LNCaP clone FGC (cell line): ENCODE measurements around the gene TBCC.

Source experiments
- DNase-seq: peaks from one replicate; pipeline ENCODE4 v3.0.0-alpha.2; 2011; ENCODE audit warnings: low read depth
- H3K4me3 ChIP-seq: 2 replicates; pipeline ENCODE4 v1.5.1; 2011; ENCODE audit warnings: mild to moderate bottlenecking, low read depth, low read length, control low read depth
- TF ChIP-seq, protein P1 (sequence below): IDR thresholded peaks from 2 replicates; pipeline ENCODE4 v1.5.1; 2012; ENCODE audit warnings: mild to moderate bottlenecking; ENCODE audit not compliant: control insufficient read depth, insufficient read depth; ENCODE audit errors: extremely low read depth

The TBCC gene

GRCh38 chr6:42769836-42770235, 23.9 kb upstream of the TBCC start:
- H3K4me3 ChIP-seq, result no peak overlapping the region
- no peak for DNase-seq
- TF ChIP-seq, protein P1, sequence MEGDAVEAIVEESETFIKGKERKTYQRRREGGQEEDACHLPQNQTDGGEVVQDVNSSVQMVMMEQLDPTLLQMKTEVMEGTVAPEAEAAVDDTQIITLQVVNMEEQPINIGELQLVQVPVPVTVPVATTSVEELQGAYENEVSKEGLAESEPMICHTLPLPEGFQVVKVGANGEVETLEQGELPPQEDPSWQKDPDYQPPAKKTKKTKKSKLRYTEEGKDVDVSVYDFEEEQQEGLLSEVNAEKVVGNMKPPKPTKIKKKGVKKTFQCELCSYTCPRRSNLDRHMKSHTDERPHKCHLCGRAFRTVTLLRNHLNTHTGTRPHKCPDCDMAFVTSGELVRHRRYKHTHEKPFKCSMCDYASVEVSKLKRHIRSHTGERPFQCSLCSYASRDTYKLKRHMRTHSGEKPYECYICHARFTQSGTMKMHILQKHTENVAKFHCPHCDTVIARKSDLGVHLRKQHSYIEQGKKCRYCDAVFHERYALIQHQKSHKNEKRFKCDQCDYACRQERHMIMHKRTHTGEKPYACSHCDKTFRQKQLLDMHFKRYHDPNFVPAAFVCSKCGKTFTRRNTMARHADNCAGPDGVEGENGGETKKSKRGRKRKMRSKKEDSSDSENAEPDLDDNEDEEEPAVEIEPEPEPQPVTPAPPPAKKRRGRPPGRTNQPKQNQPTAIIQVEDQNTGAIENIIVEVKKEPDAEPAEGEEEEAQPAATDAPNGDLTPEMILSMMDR, result no peak

DNA sequence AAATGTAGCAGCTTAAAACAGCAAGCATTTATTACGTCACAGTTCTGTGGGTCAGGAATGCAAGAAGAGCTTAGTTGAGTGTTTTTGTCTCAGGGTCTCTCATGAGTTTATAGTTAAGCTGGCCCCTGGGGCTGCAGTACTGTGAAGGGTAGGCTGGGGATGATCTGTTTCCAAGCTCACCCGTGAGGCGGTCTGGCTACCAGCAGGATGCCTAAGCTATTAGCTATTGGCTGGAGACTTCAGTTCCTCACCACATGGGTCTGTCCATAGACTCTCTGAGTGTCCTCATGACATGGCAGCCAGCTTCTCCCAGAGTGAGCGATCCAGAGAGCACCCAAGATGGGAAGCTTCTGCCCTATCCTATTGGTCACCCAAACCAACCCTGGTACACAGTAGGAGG, 23.1 kb upstream of the TBCC start:
- TF ChIP-seq, protein P1, result no peak
- no peak for DNase-seq
- no peak overlapping the region for H3K4me3 ChIP-seq

DNA sequence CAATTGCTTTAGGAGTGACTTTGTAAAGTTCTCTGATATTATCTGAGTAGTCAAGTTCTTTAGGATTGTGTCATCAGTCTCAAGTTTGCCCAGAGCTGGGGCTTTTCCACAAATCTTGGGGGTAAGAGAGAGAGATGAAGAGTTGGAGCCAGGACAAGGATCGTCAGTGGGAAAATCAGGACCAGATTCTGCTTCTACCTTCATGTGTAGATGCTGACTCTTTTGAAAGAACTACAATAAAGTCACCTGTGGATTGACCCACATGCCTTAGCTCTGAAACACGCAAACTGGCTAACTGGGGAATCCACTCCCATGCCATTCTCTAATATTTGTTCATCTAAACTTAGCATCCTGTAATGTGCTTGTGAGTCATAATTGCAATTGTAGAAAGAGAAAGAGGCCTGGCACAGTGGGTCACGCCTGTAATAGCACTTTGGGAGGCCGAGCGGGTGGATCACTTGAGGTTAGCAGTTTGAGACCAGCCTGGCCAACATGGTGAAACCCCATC, 20.3 kb upstream of the TBCC start:
- H3K4me3 ChIP-seq, result no peak overlapping the region
- DNase-seq, result no peak
- TF ChIP-seq, protein P1, result no peak

GRCh38 chr6:42764911-42765648, 19.2 kb upstream of the TBCC start:
- no peak for DNase-seq
- no peak overlapping the region for H3K4me3 ChIP-seq
- TF ChIP-seq, protein P1, result no peak

DNA sequence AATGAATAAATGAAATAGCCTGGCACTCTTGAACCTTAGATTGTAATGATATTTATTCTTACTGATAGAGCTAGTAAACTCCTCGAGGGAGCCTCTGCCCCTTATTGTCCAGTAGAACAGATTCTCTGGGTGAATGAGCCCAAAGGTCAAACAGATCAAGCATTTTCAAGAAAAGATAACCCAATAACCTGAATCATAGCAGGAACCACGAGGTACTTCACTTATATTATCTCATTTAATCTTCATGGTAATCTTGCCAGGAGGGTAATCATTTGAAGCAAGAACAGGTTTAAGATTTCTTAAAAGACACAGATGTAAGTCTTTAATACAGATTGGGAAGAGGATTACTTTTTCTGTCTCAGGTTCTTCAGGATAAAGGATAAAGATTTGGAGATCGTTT, 17.0 kb upstream of the TBCC start:
- TF ChIP-seq, protein P1, result no peak
- H3K4me3 ChIP-seq, result no peak overlapping the region
- DNase-seq, result no peak

DNA sequence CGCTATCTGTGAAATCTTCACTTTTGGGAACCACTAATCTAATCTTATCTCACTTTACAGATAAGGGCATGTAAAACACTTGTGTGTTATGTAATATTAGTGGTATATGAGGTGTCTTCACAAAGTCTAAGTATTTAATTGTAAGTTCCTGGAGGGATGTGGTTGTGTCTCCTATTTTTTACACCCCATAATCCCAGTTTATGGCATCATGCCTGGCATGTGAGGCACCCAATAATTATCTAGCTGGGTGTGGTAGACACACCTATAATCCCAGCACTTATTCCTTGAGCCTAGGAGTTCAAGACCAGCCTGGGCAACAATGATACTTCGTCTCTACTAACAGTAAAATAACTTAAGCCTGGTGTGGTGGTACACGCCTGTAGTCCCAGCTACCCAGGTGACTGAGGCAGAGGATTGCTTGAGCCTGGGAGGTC, 16.5 kb upstream of the TBCC start:
- no peak for DNase-seq
- no peak overlapping the region for H3K4me3 ChIP-seq
- TF ChIP-seq, protein P1, result no peak

DNA sequence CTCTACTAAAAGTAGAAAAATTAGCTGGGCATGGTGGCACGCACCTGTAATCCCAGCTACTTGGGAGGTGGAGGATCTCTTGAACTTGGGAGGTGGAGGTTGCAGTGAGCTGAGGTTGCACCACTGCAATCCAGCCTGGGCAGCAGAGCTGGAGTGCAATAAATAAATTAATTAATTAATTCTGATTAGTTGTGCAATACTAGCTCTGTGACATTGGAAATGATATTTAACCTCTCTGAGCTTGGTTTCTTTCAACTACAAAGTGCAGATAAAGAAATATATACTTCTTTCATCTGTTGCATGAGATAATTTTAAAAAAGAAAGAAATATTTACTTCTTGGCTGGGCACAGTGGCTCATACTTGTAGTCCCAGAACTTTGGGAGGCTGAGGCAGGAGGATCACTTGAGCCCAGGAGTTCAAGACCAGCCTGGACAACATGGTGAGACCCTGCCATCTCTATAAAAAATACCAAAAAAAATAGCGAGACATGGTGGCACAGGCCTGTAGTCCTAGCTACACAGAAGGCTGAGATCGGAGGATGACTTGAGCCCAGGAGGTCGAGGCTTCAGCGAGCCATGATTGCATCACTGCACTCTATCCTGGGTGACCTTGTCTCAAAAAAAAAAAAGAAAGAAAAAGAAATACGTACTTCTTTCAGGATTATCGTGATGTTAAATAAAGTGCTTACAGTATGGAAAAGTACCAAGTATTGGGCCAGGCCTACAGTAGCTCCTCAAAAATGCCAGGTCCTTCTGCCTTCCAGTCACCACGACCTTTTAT, 15.6 kb upstream of the TBCC start:
- DNase-seq, result no peak
- TF ChIP-seq, protein P1, result no peak
- no peak overlapping the region for H3K4me3 ChIP-seq
